ENCODE results near the gene THADA.

DNA sequence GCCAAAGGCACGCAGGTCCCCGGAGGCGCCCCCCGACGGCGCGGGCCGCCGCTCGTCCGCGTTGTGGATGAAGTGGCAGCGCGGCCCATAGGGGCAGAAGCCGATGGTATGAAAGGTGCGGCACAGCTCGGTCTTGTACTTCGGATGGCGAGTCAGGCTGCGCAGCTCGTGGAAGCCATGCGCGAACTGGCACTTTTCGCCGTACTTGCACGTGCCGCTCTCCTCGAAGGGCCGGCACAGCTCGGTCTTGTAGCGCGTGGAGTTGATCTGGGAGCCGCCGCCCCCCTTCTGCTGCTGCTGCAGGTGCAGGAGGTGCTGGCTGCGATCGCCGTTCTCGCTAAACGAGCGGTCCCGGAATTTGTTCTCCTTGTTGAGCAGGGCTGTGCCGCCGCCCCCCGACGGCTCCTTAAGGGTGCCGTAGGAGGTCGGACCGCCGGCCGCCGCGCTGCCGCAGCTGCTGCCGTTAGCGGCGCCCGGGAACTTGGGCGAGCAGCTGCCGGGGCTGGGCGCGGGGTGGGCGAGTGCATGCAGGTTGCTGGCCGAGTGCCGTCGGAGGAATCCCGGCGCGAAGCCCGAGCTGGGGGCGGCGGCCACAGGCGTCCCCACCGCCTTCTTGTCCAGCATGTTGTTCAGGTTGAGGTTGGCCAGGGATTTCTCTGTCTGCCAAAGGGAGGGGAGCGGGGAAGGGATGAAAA, 370.6 kb downstream of the THADA start:
- TF ChIP-seq, protein P1, sequence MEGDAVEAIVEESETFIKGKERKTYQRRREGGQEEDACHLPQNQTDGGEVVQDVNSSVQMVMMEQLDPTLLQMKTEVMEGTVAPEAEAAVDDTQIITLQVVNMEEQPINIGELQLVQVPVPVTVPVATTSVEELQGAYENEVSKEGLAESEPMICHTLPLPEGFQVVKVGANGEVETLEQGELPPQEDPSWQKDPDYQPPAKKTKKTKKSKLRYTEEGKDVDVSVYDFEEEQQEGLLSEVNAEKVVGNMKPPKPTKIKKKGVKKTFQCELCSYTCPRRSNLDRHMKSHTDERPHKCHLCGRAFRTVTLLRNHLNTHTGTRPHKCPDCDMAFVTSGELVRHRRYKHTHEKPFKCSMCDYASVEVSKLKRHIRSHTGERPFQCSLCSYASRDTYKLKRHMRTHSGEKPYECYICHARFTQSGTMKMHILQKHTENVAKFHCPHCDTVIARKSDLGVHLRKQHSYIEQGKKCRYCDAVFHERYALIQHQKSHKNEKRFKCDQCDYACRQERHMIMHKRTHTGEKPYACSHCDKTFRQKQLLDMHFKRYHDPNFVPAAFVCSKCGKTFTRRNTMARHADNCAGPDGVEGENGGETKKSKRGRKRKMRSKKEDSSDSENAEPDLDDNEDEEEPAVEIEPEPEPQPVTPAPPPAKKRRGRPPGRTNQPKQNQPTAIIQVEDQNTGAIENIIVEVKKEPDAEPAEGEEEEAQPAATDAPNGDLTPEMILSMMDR (IDR thresholded peaks at IDR 0.05): no peak
- no peak for TF ChIP-seq EZH2 (IDR thresholded peaks at IDR 0.05)
- no peak for TF ChIP-seq EZH2phosphoT487 (IDR thresholded peaks at IDR 0.05)

Measured in neural progenitor cell (in vitro differentiated cells).